Spleen (tissue), 11 donors: ENCODE measurements around the gene KRT10. TPM values are rescaled to one million over a fixed set of nuclear protein-coding genes. Genes with fewer than 3 reads are reported as not detected.
A peak's percentile ranks its signal among the peaks of the same experiment; 100 is the strongest.

Experiments
- DNase-seq: peaks from one replicate; pipeline ENCODE4 v3.0.0-alpha.2; 2020
- H3K27ac ChIP-seq, 8 donors: fragments of 200-600 bp; sonication (generic) in 7 of 8; 1 replicate in 4 of 8; 2 replicates in 4 of 8; pipeline versions ENCODE4 v1.5.0 to v1.8.0; 2016 to 2021; ENCODE audit warnings: inconsistent platforms in 4 of 8, mild to moderate bottlenecking in 4 of 8, moderate library complexity in 1 of 8
- H3K27me3 ChIP-seq, 7 donors: fragments of 200-600 bp; sonication (generic) in 6 of 7; replicated peaks in 1 of 7; 1 replicate in 4 of 7; 2 replicates in 3 of 7; pipeline versions ENCODE4 v1.5.0 to v1.8.0; 2016 to 2021; ENCODE audit warnings: inconsistent platforms in 3 of 7, mild to moderate bottlenecking in 1 of 7
- H3K36me3 ChIP-seq, 6 donors: fragments of 200-600 bp; sonication (generic) in 5 of 6; 1 replicate in 4 of 6; 2 replicates in 2 of 6; pipeline versions ENCODE4 v1.5.0 to v1.8.0; 2016 to 2021; ENCODE audit warnings: inconsistent platforms in 2 of 6
- H3K4me1 ChIP-seq, 6 donors: fragments of 200-600 bp; sonication (generic) in 5 of 6; 1 replicate in 3 of 6; 2 replicates in 3 of 6; pipeline versions ENCODE4 v1.5.0 to v1.8.0; 2016 to 2021; ENCODE audit warnings: inconsistent platforms in 3 of 6
- H3K4me3 ChIP-seq, 8 donors: fragments of 200-600 bp; sonication (generic) in 7 of 8; 1 replicate in 4 of 8; 2 replicates in 4 of 8; pipeline versions ENCODE4 v1.5.0 to v1.8.0; 2016 to 2021; ENCODE audit warnings: inconsistent platforms in 4 of 8, mild to moderate bottlenecking in 4 of 8, moderate library complexity in 2 of 8
- H3K9me3 ChIP-seq, 8 donors: fragments of 200-600 bp; sonication (generic) in 7 of 8; 1 replicate in 4 of 8; 2 replicates in 4 of 8; pipeline versions ENCODE4 v1.5.0 to v1.8.0; 2016 to 2021; ENCODE audit warnings: inconsistent platforms in 4 of 8
- POLR2A ChIP-seq, 3 donors: fragments of 450-650 bp; IDR thresholded peaks; one replicate each; pipeline ENCODE4 v1.5.1; 2017; ENCODE audit warnings: antibody characterized with exemption in 3 of 3, mild to moderate bottlenecking in 1 of 3
- POLR2AphosphoS5 ChIP-seq, 3 donors: sonication (generic); formaldehyde crosslinking; IDR thresholded peaks; one replicate each; pipeline ENCODE4 v1.5.1; 2017; ENCODE audit warnings: antibody characterized with exemption in 3 of 3
- WGBS, 5 donors: extraction: QIAGEN DNeasy Blood & Tissue Kit in 3 of 5; methylation state at CpG; one replicate each; pipeline versions ENCODE4 v1.1.5 to v1.1.7; 2013 to 2018; 5-methylcytosine and 5-hydroxymethylcytosine counted together
- intact Hi-C: fragments of 100-400 bp; cut with DNase I; formaldehyde crosslinking; loops from one replicate; pipeline ENCODE4 v1.15.0; 2023; ENCODE audit warnings: low total_unique reads
- polyA plus RNA-seq, 3 donors: library from polyadenylated mRNA; stranded (reverse); fragments of 200-250 nt; gene quantifications; one replicate each; pipeline ENCODE4 v1.2.1, GENCODE V29; 2013
- total RNA-seq, 7 donors: library from RNA; depleted of rRNA in 3 of 7; stranded (reverse); fragments of >200 nt in 3 of 7; fragmentation: NEBNext Ultra II Directional in 4 of 7; extraction: Animal tissue kit (Norgen Biotek cat#: 25700) in 4 of 7; gene quantifications; one replicate each; pipeline versions ENCODE4 v1.1.0 to v1.2.1, GENCODE V29; 2016 to 2021
- TF ChIP-seq, protein P1 (sequence below), 11 experiments: fragments of 200-600 bp in 7 of 11; fragments of 450-650 bp in 4 of 11; sonication (generic) in 4 of 11; IDR thresholded peaks in 8 of 11; conservative IDR thresholded peaks in 3 of 11; 1 replicate in 7 of 11; 2 replicates in 4 of 11; pipeline versions ENCODE4 v1.4.0 to v1.8.0; 2016 to 2021; ENCODE audit warnings: antibody characterized with exemption in 11 of 11, inconsistent platforms in 4 of 11, mild to moderate bottlenecking in 1 of 11
- donor health status: healthy with polysubstance abuse.
- donor health status: DM: no; HTN: no; CAD: no; lungs with moderate emphysema.
- donor health status: DM: no; HTN: no; CAD: no.
- donor health status: Bipolar disorder and iron deficiency.
- donor health status: healthy.
- donor health status: DM: no; HTN: no; CAD: no.
- donor health status: DM: yes; HTN: yes; CAD: no.

KRT10 gene
- total and polyA plus RNA-seq, 10 donors: 4.3 to 41.8 (median 27.7) TPM

DNA sequence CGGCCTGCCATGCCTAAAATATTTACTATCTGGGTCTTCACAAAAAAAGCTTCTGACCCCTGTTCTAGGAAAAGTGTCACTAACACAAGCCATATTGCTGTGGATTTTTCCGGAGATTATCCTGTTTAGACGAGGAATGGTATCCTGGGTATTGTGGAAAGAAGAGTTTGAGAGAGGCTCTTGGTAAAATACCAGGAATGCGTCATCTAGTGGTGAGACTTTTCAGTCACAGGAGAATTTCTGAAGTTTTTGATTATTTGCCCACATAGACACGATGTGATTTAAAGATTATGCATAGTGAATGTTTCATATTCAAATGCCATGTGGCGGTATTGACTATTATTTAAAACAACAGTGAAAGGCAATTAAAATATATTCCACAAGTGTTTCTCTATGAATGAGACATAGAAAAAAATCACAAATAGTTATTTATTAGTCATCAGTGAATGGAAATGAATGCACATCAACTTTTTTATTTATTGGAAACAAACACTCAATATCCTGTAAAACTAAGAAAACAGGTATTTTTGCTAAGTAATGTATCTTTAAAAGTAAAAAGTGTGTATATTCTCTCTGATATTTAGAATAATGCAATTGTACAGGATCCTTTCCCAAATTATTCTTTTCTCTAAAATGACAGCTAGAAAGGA lies 30.5 kb downstream of the KRT10 start:
- TF ChIP-seq POLR2A (IDR thresholded peaks at IDR 0.05): no peak
- TF ChIP-seq, protein P1, sequence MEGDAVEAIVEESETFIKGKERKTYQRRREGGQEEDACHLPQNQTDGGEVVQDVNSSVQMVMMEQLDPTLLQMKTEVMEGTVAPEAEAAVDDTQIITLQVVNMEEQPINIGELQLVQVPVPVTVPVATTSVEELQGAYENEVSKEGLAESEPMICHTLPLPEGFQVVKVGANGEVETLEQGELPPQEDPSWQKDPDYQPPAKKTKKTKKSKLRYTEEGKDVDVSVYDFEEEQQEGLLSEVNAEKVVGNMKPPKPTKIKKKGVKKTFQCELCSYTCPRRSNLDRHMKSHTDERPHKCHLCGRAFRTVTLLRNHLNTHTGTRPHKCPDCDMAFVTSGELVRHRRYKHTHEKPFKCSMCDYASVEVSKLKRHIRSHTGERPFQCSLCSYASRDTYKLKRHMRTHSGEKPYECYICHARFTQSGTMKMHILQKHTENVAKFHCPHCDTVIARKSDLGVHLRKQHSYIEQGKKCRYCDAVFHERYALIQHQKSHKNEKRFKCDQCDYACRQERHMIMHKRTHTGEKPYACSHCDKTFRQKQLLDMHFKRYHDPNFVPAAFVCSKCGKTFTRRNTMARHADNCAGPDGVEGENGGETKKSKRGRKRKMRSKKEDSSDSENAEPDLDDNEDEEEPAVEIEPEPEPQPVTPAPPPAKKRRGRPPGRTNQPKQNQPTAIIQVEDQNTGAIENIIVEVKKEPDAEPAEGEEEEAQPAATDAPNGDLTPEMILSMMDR (IDR thresholded peaks at IDR 0.05 in 8 of 11, conservative IDR thresholded peaks at IDR 0.05 in 3 of 11): peak in 7 of 11 experiments; percentile 13 to 50 (median 29)
- no peak overlapping the region for H3K27ac ChIP-seq
- H3K27me3 ChIP-seq: peaks cover 0 to 28% (median 5%) of the 10 kb centered on the region in 7 donors
- H3K36me3 ChIP-seq: no peaks in the 10 kb centered on the region
- WGBS, 5 donors: 45 to 57% (median 49%) methylated on average over 6 of the region's 6 CpGs
- DNase-seq: no peak
- no peaks in the 10 kb centered on the region for H3K9me3 ChIP-seq
- peaks cover 0 to 7% (median 0%) of the 10 kb centered on the region in 6 donors for H3K4me1 ChIP-seq
- intact Hi-C loops: no loop called here
- H3K4me3 ChIP-seq: no peak overlapping the region

DNA sequence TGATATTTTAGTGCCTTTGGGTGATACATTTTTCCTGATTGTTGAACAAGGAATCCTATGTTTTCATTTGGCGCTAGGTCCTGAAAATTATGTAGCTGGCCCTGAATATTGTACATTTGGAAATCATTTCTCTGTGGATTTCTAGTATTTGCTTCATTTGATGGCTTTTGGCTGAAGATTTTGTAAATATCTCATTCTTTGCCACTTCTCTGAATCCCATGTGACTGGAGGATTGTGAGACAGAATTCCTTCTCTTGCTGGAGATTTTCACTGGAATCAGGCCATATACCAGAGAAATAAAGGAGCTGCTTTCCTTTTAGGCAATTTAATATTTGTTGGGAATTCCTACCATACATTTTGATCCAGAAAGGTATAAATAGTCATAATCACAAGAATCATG lies 31.3 kb downstream of the KRT10 start:
- H3K4me3 ChIP-seq: no peak overlapping the region
- intact Hi-C loops: no loop called here
- no peak for TF ChIP-seq POLR2A (IDR thresholded peaks at IDR 0.05)
- TF ChIP-seq POLR2AphosphoS5 (IDR thresholded peaks at IDR 0.05): no peak
- TF ChIP-seq, protein P1 (IDR thresholded peaks at IDR 0.05 in 8 of 11, conservative IDR thresholded peaks at IDR 0.05 in 3 of 11): no peak
- H3K4me1 ChIP-seq: peaks cover 0 to 7% (median 0%) of the 10 kb centered on the region in 6 donors
- no peaks in the 10 kb centered on the region for H3K36me3 ChIP-seq
- no peak for DNase-seq
- WGBS, 5 donors: 82 to 100% (median 96%) methylated on average over 1 of the region's 1 CpG
- H3K27ac ChIP-seq: no peak overlapping the region
- H3K9me3 ChIP-seq: no peaks in the 10 kb centered on the region
- peaks cover 0 to 20% (median 0%) of the 10 kb centered on the region in 7 donors for H3K27me3 ChIP-seq

DNA sequence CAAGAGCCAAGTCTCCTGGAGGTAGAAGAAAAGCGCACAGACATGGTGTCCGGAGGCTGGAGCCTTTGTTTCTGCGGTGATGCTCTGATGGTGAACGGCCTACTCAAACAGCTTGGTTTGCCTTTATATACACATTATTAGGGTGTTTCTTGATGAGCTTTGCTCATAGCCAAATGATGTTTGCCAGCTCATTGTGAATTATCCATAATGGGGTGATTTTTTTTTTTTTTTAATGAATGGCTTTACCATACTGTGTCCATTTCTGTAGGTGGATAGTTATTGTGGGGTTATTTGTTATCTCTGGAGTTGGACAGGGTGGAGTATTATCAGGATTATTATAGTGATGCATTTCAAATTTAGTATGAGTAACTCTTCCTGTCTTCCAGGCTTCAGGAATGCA lies 40.0 kb downstream of the KRT10 start, which contains the start of gene KRT27:
TSS of gene KRT27 (minus strand) at position 101 of the 400 bp plus-strand sequence. CDS start at position 44, 57 bp downstream.
- TF ChIP-seq, protein P1 (IDR thresholded peaks at IDR 0.05 in 8 of 11, conservative IDR thresholded peaks at IDR 0.05 in 3 of 11): no peak
- TF ChIP-seq POLR2A (IDR thresholded peaks at IDR 0.05) (no peak), POLR2AphosphoS5 (IDR thresholded peaks at IDR 0.05) (no peak)
- Histone ChIP-seq H3K27ac (no peak within 1 kb of the TSS), H3K36me3 (no peaks in the 10 kb centered on the region), H3K4me1 (peaks cover 0 to 8% (median 0%) of the 10 kb centered on the region in 6 donors), H3K4me3 (no peak within 1 kb of the TSS), H3K27me3 (peaks cover 0 to 50% (median 15%) of the 10 kb centered on the region in 7 donors), H3K9me3 (no peaks in the 10 kb centered on the region)
- intact Hi-C loops: no loop called here
- DNase-seq: no peak
- 94 to 97% (median 95%) methylated on average over 4 of the region's 4 CpGs for WGBS, 5 donors

DNA sequence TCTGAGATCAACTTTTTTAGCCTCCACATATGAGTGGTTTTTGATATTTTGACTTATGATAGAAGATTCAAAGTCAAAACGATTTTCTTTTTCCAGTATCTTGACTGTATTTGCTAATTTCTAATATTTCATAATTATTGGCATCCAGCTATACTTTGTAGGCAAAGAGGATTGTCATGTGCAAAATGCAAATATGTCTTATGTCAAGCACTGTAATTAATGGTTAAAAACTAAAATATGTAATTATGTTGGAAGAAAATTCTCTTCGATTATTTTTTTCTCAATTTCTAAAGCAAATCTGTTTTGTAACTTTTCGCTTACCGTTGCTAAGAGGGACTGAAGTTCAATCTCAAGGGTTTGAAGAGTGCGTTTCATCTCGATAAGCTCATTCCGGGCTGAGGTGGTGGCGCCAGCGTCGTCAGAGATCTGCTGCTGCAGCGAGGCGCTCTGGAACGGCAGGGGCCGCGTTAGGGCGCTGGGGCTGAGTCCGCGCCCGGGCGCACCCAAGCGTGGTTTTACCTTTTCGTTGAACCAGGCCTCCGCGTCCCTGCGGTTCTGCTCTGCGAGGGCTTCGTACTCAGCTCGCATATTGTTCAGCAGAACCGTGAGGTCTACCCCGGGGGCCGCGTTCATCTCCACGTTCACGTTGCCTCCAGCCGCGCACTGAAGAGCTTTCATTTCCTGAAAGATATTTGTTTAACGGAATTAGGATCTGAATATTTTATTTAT lies 43.1 kb downstream of the KRT10 start:
- 15 to 41% (median 36%) methylated on average over 37 of the region's 37 CpGs for WGBS, 5 donors
- intact Hi-C loops: no loop called here
- Histone ChIP-seq H3K36me3 (no peaks in the 10 kb centered on the region), H3K9me3 (no peaks in the 10 kb centered on the region), H3K27me3 (peaks cover 0 to 65% (median 15%) of the 10 kb centered on the region in 7 donors), H3K4me1 (peaks cover 0 to 8% (median 0%) of the 10 kb centered on the region in 6 donors), H3K4me3 (peak overlapping the region in 4 of 8 donors; percentile 9 to 52 (median 24)), H3K27ac (no peak overlapping the region)
- no peak for DNase-seq
- no peak for TF ChIP-seq POLR2AphosphoS5 (IDR thresholded peaks at IDR 0.05)
- TF ChIP-seq, protein P1 (IDR thresholded peaks at IDR 0.05 in 8 of 11, conservative IDR thresholded peaks at IDR 0.05 in 3 of 11): no peak
- no peak for TF ChIP-seq POLR2A (IDR thresholded peaks at IDR 0.05)
